Sigmoid colon (tissue), 7 donors: ENCODE measurements around the gene ATL2. TPM values are rescaled to one million over a fixed set of nuclear protein-coding genes. Genes with fewer than 3 reads are reported as not detected.
A peak's percentile ranks its signal among the peaks of the same experiment; 100 is the strongest.
"Not testable (repeated sequence)": the region's sequence is repeated elsewhere in the genome, so short reads cannot be mapped to it uniquely, and the experiment has no call there.

Experiments used
- DNase-seq: peaks from one replicate; pipeline ENCODE4 v3.0.0-alpha.2; 2019
- H3K27ac ChIP-seq, 4 donors: fragments of 200-600 bp; sonication (generic); one replicate each; pipeline ENCODE4 v1.5.1; 2016 to 2019; ENCODE audit warnings: mild to moderate bottlenecking in 1 of 4
- H3K27me3 ChIP-seq, 3 donors: fragments of 200-600 bp; sonication (generic); one replicate each; pipeline ENCODE4 v1.5.1; 2019; ENCODE audit warnings: mild to moderate bottlenecking in 1 of 3
- H3K36me3 ChIP-seq, 4 donors: fragments of 200-600 bp; sonication (generic); one replicate each; pipeline ENCODE4 v1.5.1; 2016 to 2019
- H3K4me1 ChIP-seq, 4 donors: fragments of 200-600 bp; sonication (generic); one replicate each; pipeline ENCODE4 v1.5.1; 2017 to 2019
- H3K4me3 ChIP-seq, 4 donors: fragments of 200-600 bp; sonication (generic); one replicate each; pipeline ENCODE4 v1.5.1; 2017 to 2019; ENCODE audit warnings: mild to moderate bottlenecking in 2 of 4, moderate library complexity in 1 of 4
- H3K9me3 ChIP-seq, 4 donors: fragments of 200-600 bp in 3 of 4; sonication (generic) in 3 of 4; one replicate each; pipeline versions ENCODE4 v1.5.1 to v1.6.1; 2013 to 2019
- EP300 ChIP-seq, 4 donors: sonication (generic); formaldehyde crosslinking; IDR thresholded peaks; one replicate each; pipeline ENCODE4 v1.6.1; 2017; ENCODE audit warnings: antibody characterized with exemption in 4 of 4
- POLR2A ChIP-seq, 2 donors: fragments of 450-650 bp; IDR thresholded peaks; one replicate each; pipeline ENCODE4 v1.6.1; 2016; ENCODE audit warnings: antibody characterized with exemption in 2 of 2, mild to moderate bottlenecking in 2 of 2, moderate library complexity in 2 of 2
- POLR2AphosphoS5 ChIP-seq, 4 donors: sonication (generic); formaldehyde crosslinking; IDR thresholded peaks; one replicate each; pipeline ENCODE4 v1.6.1; 2017; ENCODE audit warnings: antibody characterized with exemption in 4 of 4
- WGBS, 2 donors: extraction: QIAGEN DNeasy Blood & Tissue Kit; methylation state at CpG; one replicate each; pipeline ENCODE4 v1.1.7; 2013; 5-methylcytosine and 5-hydroxymethylcytosine counted together
- intact Hi-C: fragments of 100-400 bp; cut with DNase I; formaldehyde crosslinking; loops from one replicate; pipeline ENCODE4 v1.15.1; 2023
- polyA plus RNA-seq, 3 donors: library from polyadenylated mRNA; stranded (reverse); fragments of 200-250 nt; gene quantifications; one replicate each; pipeline ENCODE4 v1.2.3, GENCODE V29; 2013
- total RNA-seq, 4 donors: library from RNA; depleted of rRNA; stranded (reverse); fragments of >200 nt; gene quantifications; one replicate each; pipeline ENCODE4 v1.1.0, GENCODE V29; 2016
- TF ChIP-seq, protein P1 (sequence below), 4 experiments: fragments of 450-650 bp in 3 of 4; fragments of 200-600 bp in 1 of 4; IDR thresholded peaks; one replicate each; pipeline ENCODE4 v1.5.1; 2016 to 2019; ENCODE audit warnings: antibody characterized with exemption in 4 of 4, mild to moderate bottlenecking in 3 of 4, moderate library complexity in 2 of 4
- donor health status: healthy with polysubstance abuse.
- donor health status: Bipolar disorder and iron deficiency.
- donor health status: healthy.

The ATL2 gene
- total and polyA plus RNA-seq, 7 donors = 12.7 to 271 (median 176) TPM

DNA sequence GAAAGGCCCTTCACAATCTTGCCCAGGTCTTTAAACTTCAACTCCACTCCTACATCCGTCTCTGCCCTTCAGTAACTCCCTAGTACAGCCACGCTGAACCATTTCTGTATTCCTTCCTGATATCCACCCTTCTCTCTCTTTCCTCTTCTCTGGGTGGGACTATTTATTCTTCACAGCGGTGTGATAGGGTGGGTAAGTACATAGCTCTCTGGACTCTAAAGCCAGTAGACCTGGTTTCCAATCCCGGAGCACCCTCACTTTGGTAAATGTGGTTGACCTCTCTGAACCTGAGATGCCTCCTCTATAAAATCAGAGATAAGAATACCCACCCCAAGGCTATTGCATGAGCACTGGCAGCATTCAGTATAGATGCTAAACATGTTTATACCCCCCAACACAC, 86.7 kb downstream of the ATL2 start:
- Histone ChIP-seq H3K4me1 (peaks cover 0 to 5% (median 0%) of the 10 kb centered on the region in 4 donors), H3K36me3 (peaks cover 0 to 9% (median 0%) of the 10 kb centered on the region in 4 donors), H3K4me3 (no peak overlapping the region), H3K27ac (no peak overlapping the region), H3K9me3 (no peaks in the 10 kb centered on the region), H3K27me3 (no peaks in the 10 kb centered on the region)
- WGBS, 2 donors = 13 to 62% methylated on average over 4 of the region's 4 CpGs
- TF ChIP-seq POLR2A (IDR thresholded peaks at IDR 0.05) = no peak
- TF ChIP-seq POLR2AphosphoS5 (IDR thresholded peaks at IDR 0.05) = peak in 1 of 4 donors; percentile 28
- DNase-seq = no peak
- intact Hi-C loops = no loop called here

DNA sequence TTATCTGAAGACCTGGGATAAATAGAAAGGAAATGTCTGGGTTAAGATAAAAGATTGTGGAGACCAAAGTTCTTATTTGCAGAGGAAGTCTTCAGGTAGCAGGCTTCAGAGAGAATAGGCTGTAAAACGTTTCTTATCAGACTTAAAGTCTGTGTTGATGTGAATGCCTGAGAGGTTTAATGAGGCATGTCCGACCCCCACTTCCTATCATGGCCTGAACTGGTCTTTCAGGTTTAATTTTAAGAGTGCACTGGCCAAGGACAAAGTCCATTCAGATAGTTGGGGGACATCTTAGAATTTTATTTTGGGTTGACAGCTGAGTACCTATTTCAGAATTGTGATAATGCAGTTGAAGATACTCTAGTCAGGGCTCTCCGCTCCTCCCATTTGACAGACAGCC, 92.1 kb downstream of the ATL2 start:
- H3K9me3 ChIP-seq = no peaks in the 10 kb centered on the region
- H3K27ac ChIP-seq = no peak overlapping the region
- no peaks in the 10 kb centered on the region for H3K27me3 ChIP-seq
- no peak overlapping the region for H3K4me3 ChIP-seq
- DNase-seq = no peak
- TF ChIP-seq EP300 (IDR thresholded peaks at IDR 0.05) (no peak), POLR2AphosphoS5 (IDR thresholded peaks at IDR 0.05) (no peak), POLR2A (IDR thresholded peaks at IDR 0.05) (no peak)
- TF ChIP-seq, protein P1, sequence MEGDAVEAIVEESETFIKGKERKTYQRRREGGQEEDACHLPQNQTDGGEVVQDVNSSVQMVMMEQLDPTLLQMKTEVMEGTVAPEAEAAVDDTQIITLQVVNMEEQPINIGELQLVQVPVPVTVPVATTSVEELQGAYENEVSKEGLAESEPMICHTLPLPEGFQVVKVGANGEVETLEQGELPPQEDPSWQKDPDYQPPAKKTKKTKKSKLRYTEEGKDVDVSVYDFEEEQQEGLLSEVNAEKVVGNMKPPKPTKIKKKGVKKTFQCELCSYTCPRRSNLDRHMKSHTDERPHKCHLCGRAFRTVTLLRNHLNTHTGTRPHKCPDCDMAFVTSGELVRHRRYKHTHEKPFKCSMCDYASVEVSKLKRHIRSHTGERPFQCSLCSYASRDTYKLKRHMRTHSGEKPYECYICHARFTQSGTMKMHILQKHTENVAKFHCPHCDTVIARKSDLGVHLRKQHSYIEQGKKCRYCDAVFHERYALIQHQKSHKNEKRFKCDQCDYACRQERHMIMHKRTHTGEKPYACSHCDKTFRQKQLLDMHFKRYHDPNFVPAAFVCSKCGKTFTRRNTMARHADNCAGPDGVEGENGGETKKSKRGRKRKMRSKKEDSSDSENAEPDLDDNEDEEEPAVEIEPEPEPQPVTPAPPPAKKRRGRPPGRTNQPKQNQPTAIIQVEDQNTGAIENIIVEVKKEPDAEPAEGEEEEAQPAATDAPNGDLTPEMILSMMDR (IDR thresholded peaks at IDR 0.05) = no peak
- intact Hi-C loops = no loop called here
- 21 to 30% methylated on average over 3 of the region's 3 CpGs for WGBS, 2 donors
- H3K36me3 ChIP-seq = no peaks in the 10 kb centered on the region
- no peaks in the 10 kb centered on the region for H3K4me1 ChIP-seq

DNA sequence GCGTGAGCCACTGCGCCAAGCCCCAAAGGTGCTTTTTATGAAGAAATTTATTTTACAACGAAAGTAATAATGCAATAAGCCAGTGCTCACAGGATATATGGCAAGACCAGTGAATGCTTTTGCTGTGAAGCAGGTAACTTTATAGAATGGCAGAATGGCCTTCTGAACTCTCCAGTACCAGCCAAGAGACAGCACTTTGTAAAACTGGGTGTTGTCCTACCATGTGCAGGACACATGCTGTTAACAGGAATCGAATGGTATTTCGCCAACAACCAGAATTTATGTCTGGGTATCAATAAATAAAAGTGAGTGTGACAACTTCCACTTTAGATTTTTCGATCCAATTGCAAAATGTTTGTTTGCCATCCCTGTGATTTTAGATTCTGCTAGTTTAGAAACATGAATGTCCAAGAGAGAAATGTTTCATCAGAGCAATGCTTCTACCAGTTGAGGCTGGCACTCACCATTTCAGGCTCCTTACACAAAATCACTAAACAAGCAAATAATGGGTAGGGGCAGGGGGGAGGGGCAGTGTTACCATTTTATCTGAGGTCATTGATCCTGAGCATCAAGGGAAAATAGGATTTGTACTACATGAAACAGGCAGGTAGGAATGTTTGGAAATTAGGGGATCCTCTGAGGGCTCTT, 95.9 kb downstream of the ATL2 start:
- no peak for DNase-seq
- Histone ChIP-seq H3K36me3 (no peaks in the 10 kb centered on the region), H3K9me3 (no peaks in the 10 kb centered on the region), H3K4me3 (no peak overlapping the region), H3K4me1 (no peaks in the 10 kb centered on the region), H3K27me3 (no peaks in the 10 kb centered on the region), H3K27ac (no peak overlapping the region)
- WGBS, 2 donors = 87 to 93% methylated on average over 6 of the region's 6 CpGs
- intact Hi-C loops = no loop called here
- no peak for TF ChIP-seq POLR2AphosphoS5 (IDR thresholded peaks at IDR 0.05)
- TF ChIP-seq POLR2A (IDR thresholded peaks at IDR 0.05) = no peak
- no peak for TF ChIP-seq EP300 (IDR thresholded peaks at IDR 0.05)
- TF ChIP-seq, protein P1 (IDR thresholded peaks at IDR 0.05) = no peak

DNA sequence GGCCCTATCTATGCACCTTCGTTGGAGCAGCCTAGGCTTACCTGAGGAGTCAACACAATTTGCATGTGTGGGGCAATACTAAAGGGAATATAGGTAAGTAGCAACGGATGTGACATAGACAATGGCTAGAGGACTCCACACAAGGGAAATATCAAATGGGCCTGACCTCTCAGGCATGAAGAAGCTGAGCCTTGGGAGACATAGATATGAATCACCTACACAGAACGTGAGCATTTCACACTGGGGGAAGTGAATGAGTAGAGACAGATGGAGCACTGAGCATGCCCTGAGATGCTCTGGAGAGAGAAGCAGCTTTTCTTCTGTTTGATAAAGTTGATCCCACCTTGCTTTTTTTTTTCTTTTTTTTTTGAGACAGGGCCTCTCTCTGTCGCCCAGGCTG, 97.9 kb downstream of the ATL2 start:
- WGBS, 2 donors = 73 to 85% methylated on average over 4 of the region's 4 CpGs
- intact Hi-C loops = loop anchor here (10.0 kb wide), 1 partner anchor 384 kb away; no protein-coding TSS in a partner anchor
- no peak for DNase-seq
- no peaks in the 10 kb centered on the region for H3K36me3 ChIP-seq
- no peak for TF ChIP-seq POLR2A (IDR thresholded peaks at IDR 0.05)
- TF ChIP-seq, protein P1 (IDR thresholded peaks at IDR 0.05) = no peak
- no peak for TF ChIP-seq POLR2AphosphoS5 (IDR thresholded peaks at IDR 0.05)
- TF ChIP-seq EP300 (IDR thresholded peaks at IDR 0.05) = no peak
- no peak overlapping the region for H3K27ac ChIP-seq
- H3K27me3 ChIP-seq = no peaks in the 10 kb centered on the region
- H3K4me3 ChIP-seq = no peak overlapping the region
- peaks cover 0 to 6% (median 0%) of the 10 kb centered on the region in 4 donors for H3K4me1 ChIP-seq
- no peaks in the 10 kb centered on the region for H3K9me3 ChIP-seq

DNA sequence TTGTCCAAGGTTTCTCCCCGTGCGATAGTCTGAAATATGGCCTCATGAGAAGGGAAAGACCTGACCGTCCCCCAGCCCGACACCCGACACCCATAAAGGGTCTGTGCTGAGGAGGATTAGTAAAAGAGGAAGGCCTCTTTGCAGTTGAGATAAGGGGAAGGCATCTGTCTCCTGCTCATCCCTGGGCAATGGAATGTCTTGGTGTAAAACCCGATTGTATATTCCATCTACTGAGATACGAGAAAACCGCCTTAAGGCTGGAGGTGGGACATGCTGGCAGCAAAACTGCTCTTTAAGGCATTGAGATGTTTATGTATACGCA, 99.0 kb downstream of the ATL2 start:
- WGBS, 2 donors = 79 to 84% methylated on average over 9 of the region's 9 CpGs
- H3K27me3 ChIP-seq, H3K36me3 ChIP-seq, DNase-seq, H3K9me3 ChIP-seq, H3K4me1 ChIP-seq, H3K27ac ChIP-seq, H3K4me3 ChIP-seq: not testable (repeated sequence)
- intact Hi-C loops = loop anchor here (10.0 kb wide), 1 partner anchor 383 kb away; no protein-coding TSS in a partner anchor
